Fibroblast of the aortic adventitia (primary cell): Measurements from ENCODE around the gene GMDS. TPM values are rescaled to one million over a fixed set of nuclear protein-coding genes. Genes with fewer than 3 reads are reported as not detected.

Experiments
- DNase-seq: peaks from one replicate; pipeline ENCODE4 v3.0.0-alpha.2; 2010; ENCODE audit warnings: low read depth
- H3K4me3 ChIP-seq: 2 replicates; pipeline ENCODE4 v1.5.1; 2011; ENCODE audit warnings: low read depth, mild to moderate bottlenecking, control low read depth, low read length, moderate library complexity
- CTCF ChIP-seq: IDR thresholded peaks from 2 replicates; pipeline ENCODE4 v1.5.1; 2011; ENCODE audit warnings: mild to moderate bottlenecking, low read length, control low read depth, inconsistent platforms; ENCODE audit not compliant: insufficient read depth
- total RNA-seq: library from RNA; depleted of rRNA; stranded (reverse); fragments of >200 nt; gene quantifications from 2 replicates; pipeline ENCODE4 v1.2.3, GENCODE V29; 2012; ENCODE audit warnings: low replicate concordance

Gene GMDS
- total RNA-seq, 1 donor, result 15.9 TPM

GRCh38 chr6:2244261-2245102, 923 bp downstream of the GMDS start:
- DNase-seq, result no peak
- no peak for TF ChIP-seq CTCF
- peak overlapping the region; percentile 88 for H3K4me3 ChIP-seq

GRCh38 chr6:2242311-2242710, 3.1 kb downstream of the GMDS start:
- TF ChIP-seq CTCF, result no peak
- no peak for DNase-seq
- H3K4me3 ChIP-seq, result no peak overlapping the region

- no peak for TF ChIP-seq CTCF
- no peak overlapping the region for H3K4me3 ChIP-seq
- DNase-seq, result no peak
Observed at GRCh38 chr6:2240961-2241360, 4.4 kb downstream of the GMDS start.

- no peak for TF ChIP-seq CTCF
- no peak overlapping the region for H3K4me3 ChIP-seq
Observed at GRCh38 chr6:2237001-2237400, 8.4 kb downstream of the GMDS start.

GRCh38 chr6:2235777-2236495, 9.5 kb downstream of the GMDS start:
- no peak for TF ChIP-seq CTCF
- DNase-seq, result no peak
- H3K4me3 ChIP-seq, result no peak overlapping the region

More at GRCh38 chr6:2237001-2237400, 8.4 kb downstream of the GMDS start:
- peak; percentile 95 for DNase-seq

GRCh38 chr6:2232445-2232844, 13.0 kb downstream of the GMDS start:
- no peak overlapping the region for H3K4me3 ChIP-seq
- no peak for TF ChIP-seq CTCF
- no peak for DNase-seq
